ENCODE results near the gene PRKCD. TPM values are rescaled to one million over a fixed set of nuclear protein-coding genes. Genes with fewer than 3 reads are reported as not detected.

The PRKCD gene
- total RNA-seq, 1 experiment from 2014 or later = 19.2 TPM

- TF ChIP-seq ERG (CRISPR knock-in tag; IDR thresholded peaks at IDR 0.05) = no peak
- no peak for TF ChIP-seq TP53 (CRISPR knock-in tag; IDR thresholded peaks at IDR 0.05)
- no peak for TF ChIP-seq PRRX2 (CRISPR knock-in tag; IDR thresholded peaks at IDR 0.05)
- TF ChIP-seq CREB1 (CRISPR knock-in tag; IDR thresholded peaks at IDR 0.05) = no peak
- TF ChIP-seq NR3C1 (CRISPR knock-in tag; conservative IDR thresholded peaks at IDR 0.05; ENCODE audit: low read depth) = no peak
- no peak for TF ChIP-seq ZBTB43 (CRISPR knock-in tag; IDR thresholded peaks at IDR 0.05)
- no peak for TF ChIP-seq IRF2 (CRISPR knock-in tag; IDR thresholded peaks at IDR 0.05; ENCODE audit: borderline replicate concordance, low read depth)
- no peak for TF ChIP-seq ZNF317 (CRISPR knock-in tag; IDR thresholded peaks at IDR 0.05; ENCODE audit: borderline replicate concordance, low read depth)
- TF ChIP-seq ZNF671 (CRISPR knock-in tag; IDR thresholded peaks at IDR 0.05) = no peak
- TF ChIP-seq, protein P1, sequence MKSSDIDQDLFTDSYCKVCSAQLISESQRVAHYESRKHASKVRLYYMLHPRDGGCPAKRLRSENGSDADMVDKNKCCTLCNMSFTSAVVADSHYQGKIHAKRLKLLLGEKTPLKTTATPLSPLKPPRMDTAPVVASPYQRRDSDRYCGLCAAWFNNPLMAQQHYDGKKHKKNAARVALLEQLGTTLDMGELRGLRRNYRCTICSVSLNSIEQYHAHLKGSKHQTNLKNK (CRISPR knock-in tag; IDR thresholded peaks at IDR 0.05) = no peak
- TF ChIP-seq E2F1 (CRISPR knock-in tag; IDR thresholded peaks at IDR 0.05) = no peak
- TF ChIP-seq ZBTB21 (CRISPR knock-in tag; IDR thresholded peaks at IDR 0.05; ENCODE audit: borderline replicate concordance) = no peak
- no peak for TF ChIP-seq AR (CRISPR knock-in tag; IDR thresholded peaks at IDR 0.05)
These were observed 13.6 kb downstream of the PRKCD start (continued) for GRCh38 chr3:53174346-53175250.

GRCh38 chr3:53175613-53176540 lies 14.9 kb downstream of the PRKCD start:
- ATAC-seq (no peak), DNase-seq (ENCODE audit: low spot score) (no peak)
- H3K9me3 Mint-ChIP-seq = no peaks in the 10 kb centered on the region
- no peak for TF ChIP-seq MLX (CRISPR knock-in tag; IDR thresholded peaks at IDR 0.05)
- no peak for TF ChIP-seq E2F1 (CRISPR knock-in tag; IDR thresholded peaks at IDR 0.05)
- no peak for TF ChIP-seq NFATC4 (CRISPR knock-in tag; IDR thresholded peaks at IDR 0.05)
- no peak overlapping the region; the same call in 1 of the 2 replicates for H3K27ac Mint-ChIP-seq
- H3K4me1 Mint-ChIP-seq = peaks cover 28% of the 10 kb centered on the region
- no peaks in the 10 kb centered on the region for H3K36me3 Mint-ChIP-seq
- H3K27me3 Mint-ChIP-seq (ENCODE audit: low read depth) = no peaks in the 10 kb centered on the region
- H3K4me3 Mint-ChIP-seq = no peak overlapping the region
- ChIA-PET CTCF (interaction anchor here (0.8 to 1.2 kb wide), 3 partner anchors 15 to 38 kb away, joined by 3 to 4 read pairs (median 3); partner anchors contain the start of gene PRKCD), POLR2A (no interaction called here)
